Stimulated activated CD8-positive, alpha-beta memory T cell treated with anti-CD3 and anti-CD28 coated beads, Interleukin-7, amount 100 ng/mL, for 24 hours (primary cell): ENCODE results near the gene NEURL1B.

Source experiments
- DNase-seq: peaks from one replicate; pipeline ENCODE4 v3.0.0-alpha.2; 2020; ENCODE audit warnings: low read depth

The NEURL1B gene

GRCh38 chr5:172715421-172715780 is 74.3 kb downstream of the NEURL1B start:
- DNase-seq, result no peak

GRCh38 chr5:172715931-172716682 is 75.0 kb downstream of the NEURL1B start:
- no peak for DNase-seq

- DNase-seq, result peak; percentile 75
Observed at GRCh38 chr5:172716796-172717313, 75.8 kb downstream of the NEURL1B start.

DNA sequence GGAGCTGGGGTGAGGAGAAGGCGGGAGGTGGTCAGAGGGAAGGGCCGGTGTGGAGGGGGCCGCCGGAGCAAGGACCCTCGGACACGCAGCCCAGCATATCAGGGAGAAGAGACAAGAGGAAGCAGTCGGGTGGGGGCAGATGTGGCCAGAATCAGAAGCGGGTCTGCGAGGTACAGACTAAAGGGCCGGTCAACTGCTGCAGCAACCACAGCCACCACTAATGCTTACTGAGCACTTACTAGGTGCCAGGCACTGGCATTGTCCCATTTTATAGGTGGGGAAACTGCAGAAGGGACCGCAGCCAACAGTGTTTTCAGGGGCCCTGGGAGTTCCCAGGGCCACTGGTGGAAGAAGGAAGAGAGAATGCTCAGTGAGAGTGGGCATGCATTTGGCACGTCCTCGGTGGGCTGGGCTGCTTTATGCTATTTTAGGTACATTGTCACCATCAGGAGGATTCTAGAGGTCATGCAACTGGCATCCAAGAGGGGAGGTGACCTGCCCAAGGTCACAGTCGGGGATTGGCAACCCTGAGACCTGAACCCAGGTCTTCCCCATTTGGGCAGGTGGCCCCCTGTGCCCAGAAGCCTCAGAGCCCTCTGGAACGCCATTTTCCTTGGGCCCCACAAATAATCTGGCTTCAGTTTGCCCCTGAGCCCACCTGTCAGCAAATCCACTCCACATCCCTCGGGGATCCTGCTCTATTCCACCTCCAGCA is 76.6 kb downstream of the NEURL1B start:
- no peak for DNase-seq

DNA sequence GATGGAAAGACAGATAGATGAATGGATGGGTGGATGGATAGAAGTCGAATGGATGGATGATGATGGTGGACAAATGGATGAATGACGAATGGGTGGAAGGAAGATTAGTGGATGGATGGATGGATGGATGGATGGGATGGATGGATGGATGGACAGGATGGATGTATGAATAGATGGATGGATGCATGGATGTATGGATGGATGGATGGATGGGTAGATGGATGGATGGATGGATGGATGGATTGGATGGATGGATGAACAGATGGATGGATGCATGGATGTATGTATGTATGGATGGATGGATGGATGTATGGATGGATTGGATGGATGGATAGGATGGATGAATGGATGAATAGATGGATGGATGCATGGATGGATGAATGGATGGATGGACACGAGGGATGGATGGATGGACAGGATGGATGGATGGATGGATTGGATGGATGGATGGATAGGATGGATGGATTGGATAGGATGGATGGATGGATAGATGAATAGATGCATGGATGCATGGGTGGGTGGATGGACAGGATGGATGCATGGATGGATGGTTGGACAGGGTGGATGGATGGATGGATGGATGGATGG is 77.6 kb downstream of the NEURL1B start:
- no peak for DNase-seq

- DNase-seq, result no peak
Observed at GRCh38 chr5:172719211-172719610, 78.1 kb downstream of the NEURL1B start.

DNA sequence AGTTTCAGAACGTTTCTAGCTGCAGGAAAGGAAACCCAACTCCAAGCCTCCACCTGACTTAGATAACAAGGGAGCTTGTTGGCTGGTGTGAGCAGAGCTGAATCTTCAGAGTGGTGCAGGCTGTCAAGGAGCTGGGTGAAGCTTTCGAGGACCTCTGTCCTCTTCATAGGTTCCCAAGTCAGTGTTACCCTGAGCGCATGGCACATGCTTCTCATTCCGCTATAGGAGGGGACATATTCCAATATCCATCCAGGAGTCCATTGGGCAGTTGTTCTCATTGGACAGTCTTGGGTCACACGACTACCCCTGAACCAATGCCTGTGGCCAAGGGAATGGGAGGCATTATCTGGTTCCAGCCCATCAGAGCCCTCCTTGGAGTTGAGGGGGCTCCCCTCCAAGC is 79.6 kb downstream of the NEURL1B start:
- no peak for DNase-seq

DNA sequence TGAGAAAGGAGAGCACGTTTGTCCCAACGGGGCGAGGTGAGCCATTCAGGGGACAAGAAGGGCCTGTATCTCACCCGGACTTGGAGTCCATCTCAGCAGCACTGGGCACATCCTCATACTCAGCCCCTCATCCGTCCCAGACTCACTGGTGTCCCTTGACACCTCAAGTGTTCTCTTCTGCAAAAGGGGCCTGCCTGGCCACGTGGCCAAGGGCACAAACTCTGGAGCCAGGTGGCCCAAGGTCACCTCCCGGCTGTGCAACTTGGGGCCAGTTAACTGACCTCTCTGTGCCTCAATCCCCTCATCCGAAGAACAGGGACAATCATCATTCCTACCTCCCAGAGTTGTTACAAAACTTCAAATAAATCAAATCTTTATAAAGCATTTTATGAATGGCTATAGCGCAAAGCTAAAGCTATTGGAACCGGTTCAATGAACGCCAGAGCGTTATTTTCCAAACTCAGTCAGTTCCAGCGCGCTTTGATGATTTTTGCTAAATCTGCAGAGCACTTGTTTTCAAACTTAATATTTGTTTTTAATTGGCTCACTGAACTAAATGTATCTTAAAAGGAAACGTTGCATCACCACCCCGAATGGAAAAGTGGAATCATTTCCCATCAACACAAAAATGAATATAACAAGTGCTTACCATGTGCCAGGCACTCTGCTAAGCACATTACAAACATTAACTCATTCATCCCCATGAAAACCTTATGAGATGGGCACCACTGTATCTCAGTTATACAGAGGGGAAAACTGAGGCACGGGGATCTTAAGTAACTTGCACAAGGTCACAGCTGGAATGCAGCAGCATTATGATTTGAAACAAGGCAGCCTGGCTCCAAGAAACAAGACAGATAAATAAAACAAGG is 80.6 kb downstream of the NEURL1B start:
- DNase-seq, result no peak

GRCh38 chr5:172722327-172722815 is 81.3 kb downstream of the NEURL1B start:
- no peak for DNase-seq

DNA sequence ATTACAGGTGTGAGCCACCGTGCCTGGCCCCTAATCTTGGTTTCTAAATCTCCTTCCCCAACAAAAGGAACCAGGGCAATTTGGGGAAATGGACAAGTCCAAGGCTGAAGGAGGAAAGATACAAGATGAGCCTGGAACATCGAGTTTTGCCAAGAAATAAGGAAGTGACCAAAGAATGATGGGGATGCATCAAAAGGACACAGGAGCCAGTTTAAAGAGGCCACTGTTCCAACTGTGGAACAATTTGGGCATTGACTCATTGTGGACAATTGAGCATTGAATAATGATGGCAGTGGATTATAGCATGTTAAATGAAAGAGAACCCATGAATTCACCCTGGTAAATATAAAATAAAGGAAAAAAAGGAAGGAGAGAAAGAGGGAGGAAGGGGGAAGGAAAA is 82.4 kb downstream of the NEURL1B start:
- DNase-seq, result no peak

GRCh38 chr5:172724242-172725183 is 83.5 kb downstream of the NEURL1B start:
- DNase-seq, result no peak

- DNase-seq, result no peak
Observed at GRCh38 chr5:172725273-172725672, 84.2 kb downstream of the NEURL1B start.

DNA sequence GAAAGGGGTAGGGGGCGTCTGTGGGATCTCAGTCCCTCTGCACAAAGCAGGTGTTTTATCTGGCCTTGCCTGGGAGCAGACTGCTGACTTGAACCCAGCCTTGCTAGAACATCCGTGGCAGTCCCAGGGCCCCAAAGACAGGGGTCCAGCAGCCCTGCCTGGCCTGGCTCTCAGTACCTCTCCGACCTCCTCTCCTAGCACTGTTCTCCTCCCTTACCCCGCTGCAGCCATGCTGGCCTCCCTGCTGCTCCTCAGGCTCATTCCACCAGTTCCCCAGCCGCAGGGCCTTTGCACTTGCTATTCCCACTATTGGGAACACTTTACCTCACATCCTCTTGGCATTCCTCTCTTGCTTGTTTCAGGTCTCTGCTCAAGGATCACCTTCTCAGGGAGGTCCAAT is 84.7 kb downstream of the NEURL1B start:
- DNase-seq, result no peak

- DNase-seq, result no peak
Observed at GRCh38 chr5:172726966-172727365, 85.9 kb downstream of the NEURL1B start.

GRCh38 chr5:172727551-172727950 is 86.5 kb downstream of the NEURL1B start:
- DNase-seq, result no peak

GRCh38 chr5:172728481-172729241 is 87.6 kb downstream of the NEURL1B start:
- DNase-seq, result no peak

- no peak for DNase-seq
Observed at GRCh38 chr5:172729588-172729987, 88.5 kb downstream of the NEURL1B start.

DNA sequence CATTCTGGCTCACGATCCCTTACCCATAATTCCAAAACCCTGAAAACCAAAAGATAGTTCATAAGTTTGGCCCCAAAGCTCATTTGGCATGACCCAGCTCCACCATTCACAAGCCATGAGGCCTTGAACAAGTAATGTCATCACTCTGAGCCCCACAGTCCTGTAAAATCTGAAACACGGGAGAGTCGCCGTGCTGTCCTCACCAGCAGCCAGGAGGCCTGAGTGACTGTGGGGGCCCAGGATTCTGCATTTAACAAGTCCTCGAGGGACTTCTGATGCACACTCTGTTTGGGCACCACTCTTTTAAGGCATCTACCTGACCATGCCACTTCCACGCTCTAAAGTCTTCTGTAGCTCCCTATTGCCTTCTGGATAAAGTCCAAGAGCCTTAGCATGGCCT is 89.2 kb downstream of the NEURL1B start:
- DNase-seq, result no peak

DNA sequence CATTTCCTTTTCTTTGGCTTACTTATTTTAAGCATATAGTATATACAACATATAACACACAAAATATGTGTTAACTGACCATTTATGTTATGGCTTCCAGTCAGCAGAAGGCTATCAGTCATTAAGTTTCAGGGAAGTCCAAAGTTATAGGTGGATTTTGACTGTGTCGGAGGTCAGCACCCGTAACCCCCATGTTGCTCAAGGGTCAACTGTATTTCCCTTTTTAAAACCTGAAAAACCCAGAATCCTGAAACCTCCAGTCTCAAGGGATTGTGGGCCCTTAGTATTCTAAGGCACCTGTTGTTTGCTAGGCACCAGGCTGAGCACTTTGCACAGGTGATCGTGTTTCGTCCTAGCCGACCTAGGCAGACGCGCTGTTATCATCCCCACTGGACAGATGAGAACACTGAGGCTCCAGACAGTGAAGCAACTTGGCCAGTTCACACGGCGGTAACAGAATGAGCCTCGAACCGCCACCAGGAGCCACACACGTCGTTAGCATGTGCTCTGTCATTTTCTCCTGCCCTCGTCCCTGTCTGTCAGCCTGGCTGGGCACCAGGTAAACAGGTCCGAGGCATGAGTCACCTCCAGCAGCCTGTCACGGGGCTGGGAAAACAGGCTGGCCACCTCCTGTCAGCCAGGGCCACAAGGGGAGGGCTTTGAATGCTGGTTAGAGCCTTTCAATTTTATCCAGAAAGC is 90.1 kb downstream of the NEURL1B start:
- no peak for DNase-seq
